ENCODE data around the gene SLC35B4.

Gene SLC35B4, protein sequence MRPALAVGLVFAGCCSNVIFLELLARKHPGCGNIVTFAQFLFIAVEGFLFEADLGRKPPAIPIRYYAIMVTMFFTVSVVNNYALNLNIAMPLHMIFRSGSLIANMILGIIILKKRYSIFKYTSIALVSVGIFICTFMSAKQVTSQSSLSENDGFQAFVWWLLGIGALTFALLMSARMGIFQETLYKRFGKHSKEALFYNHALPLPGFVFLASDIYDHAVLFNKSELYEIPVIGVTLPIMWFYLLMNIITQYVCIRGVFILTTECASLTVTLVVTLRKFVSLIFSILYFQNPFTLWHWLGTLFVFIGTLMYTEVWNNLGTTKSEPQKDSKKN

DNA sequence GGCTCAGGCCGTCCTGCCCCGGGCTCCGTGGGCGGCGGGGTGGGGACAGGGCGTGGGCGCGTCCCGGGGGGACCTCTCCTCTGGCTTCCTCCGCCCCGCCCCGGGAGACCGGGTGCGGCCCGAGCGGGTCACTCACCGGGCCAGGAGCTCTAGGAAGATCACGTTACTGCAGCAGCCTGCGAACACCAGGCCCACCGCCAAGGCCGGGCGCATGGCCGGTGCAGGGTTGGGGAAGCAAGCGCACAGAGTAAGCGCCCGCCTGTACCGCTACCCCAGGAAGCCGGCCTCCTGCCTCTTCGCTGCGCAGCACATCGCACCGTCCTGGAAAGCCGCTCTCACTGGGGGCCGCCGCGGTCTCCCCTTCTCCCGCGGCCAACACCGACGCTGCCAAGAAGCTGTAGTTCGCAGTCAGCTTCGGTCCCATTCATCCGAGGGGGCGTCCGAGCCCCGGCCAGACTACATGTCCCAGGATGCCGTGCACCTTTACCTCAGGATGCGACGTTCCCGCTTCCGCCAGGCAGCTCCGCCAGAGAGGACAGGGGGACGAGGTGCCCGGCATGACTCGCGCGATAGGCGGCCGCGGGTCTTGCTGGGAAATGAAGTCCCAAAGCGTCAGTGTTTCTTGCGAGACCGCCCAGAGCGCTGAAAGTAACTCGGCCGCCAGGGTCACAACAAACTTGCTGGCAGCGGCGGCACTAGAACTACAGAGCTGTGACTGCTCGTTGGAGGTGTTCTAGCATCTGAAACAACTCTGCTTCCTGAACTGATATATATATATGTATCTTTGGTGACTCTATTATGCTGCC lies at the start of gene SLC35B4:
Gene SLC35B4, minus strand, starts transcription at position 392 of the 806 bp plus-strand sequence. Its CDS starts 179 bp downstream, at position 213.
- peak; percentile 73 for DNase-seq (ENCODE audit: low read depth)

- DNase-seq (ENCODE audit: low read depth) = no peak
Observed at GRCh38 chr7:134366481-134366880, 49.8 kb upstream of the SLC35B4 start.

DNA sequence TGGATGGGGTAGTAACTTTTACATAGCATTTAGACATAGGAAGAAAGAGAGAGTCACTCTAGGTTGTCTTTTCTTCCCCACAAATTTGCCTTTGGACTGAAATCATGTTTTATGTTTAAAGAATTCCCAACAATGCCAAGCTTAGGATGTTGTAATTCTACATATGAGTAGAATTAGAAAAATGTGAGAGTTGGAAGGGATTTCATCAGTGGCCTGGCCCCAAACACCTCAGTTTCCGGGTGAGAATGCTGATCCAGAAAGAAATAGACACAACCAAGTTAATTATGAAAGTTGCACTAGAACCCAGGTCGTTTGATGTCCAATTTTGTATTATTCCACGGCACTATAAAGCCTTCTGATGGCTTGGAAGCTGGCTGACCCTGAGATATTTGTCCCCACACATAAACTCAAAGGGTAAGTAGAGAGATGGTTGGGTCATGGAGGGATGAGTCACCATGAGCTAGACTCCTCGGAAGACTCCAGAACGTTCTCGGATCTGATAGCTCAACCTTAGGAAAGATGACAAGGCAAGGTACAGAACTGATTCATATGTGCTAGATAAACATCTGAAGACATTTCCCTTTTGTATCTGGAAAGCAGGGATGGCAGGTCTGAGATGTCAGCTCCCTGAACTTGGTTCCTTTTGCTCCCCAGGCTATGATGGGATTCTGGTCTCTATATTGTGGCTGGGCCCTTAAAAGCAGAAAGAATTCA lies 48.8 kb upstream of the SLC35B4 start:
- DNase-seq (ENCODE audit: low read depth) = no peak

DNA sequence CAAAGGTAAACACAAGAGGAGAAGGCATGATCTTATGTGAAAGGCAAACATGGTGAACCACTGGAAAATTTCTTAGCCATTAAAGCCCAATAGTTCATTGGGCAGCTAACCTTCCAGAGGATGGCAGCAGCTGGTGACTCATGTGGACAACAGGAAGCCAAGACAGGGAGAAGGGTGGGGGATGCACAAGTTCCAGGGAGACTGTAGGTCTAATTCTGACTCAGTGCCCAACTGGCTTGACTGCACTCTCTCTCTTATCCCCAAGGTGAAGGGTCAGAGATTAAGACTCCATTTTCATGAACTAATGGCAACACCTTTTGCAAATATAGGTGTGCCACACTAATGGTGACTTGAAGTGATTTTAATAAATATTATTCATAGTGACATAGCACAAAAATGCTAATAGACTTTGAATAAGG lies 47.9 kb upstream of the SLC35B4 start:
- no peak for DNase-seq (ENCODE audit: low read depth)

DNA sequence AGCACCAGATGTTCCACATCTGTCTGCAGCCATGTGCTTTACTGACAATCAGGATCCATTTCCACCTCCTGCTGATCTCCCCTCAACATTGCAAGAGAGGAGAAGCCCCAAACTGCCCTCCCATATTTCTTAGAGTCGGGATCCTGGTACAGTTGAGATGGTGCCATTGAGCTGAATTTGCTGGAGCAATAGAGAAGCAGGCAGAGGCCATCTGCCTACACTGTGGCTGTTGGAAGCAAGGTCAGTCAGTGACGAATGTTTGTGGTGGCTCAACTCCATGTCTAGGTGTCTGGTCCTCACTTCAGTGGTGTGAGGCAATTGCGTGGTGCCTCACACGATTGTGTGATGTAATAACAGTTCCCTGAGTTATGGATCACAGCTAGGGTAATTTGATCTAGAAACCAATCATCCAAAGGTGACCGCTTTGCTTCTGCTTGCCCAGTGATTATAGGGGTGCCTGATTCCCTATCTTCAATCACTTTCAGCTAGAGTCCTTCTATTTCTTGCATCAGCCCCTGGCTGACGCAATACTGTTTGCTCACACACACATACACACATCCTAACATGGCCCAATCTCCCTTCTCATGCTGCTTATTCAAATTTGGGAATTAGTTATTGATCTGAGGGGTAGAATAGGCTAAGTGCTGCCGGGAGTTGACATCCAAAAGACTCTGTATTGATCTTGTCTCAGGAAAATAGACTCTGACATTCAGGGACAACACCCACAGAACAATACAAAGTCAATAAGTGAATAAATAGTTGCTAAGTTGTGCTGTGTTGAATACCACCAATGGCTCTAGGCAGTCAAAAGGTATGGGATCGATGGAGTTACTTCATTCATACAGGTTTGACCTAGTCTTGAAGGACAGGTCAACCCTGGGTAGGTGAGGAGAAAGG lies 46.1 kb upstream of the SLC35B4 start:
- no peak for DNase-seq (ENCODE audit: low read depth)

- no peak for DNase-seq (ENCODE audit: low read depth)
Observed at GRCh38 chr7:134359787-134360432, 43.2 kb upstream of the SLC35B4 start.

- DNase-seq (ENCODE audit: low read depth) = no peak
Observed at GRCh38 chr7:134357486-134357885, 40.8 kb upstream of the SLC35B4 start.

DNA sequence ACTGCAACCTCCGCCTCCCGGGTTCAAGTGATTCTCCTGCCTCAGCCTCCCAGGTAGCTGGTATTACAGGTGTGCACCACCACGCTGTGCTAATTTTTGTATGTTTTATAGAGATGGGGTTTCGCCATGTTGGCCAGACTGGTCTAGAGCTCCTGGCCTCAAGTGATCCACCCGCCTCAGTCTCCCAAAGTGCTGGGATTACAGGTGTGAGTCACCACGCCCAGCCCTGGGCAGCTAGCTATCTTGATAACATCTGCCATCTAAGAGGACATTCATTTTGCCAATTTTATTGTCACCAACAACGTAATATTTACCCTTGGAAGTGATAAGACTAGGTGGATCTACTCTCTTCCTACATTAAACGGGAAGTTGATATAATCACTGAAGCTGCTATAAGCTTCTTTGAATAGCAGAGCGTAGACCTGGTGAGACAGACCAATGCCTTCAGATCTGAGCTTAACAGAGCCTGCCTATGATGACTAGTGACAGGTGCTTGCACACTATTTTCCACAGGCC lies 39.7 kb upstream of the SLC35B4 start:
- no peak for DNase-seq (ENCODE audit: low read depth)

DNA sequence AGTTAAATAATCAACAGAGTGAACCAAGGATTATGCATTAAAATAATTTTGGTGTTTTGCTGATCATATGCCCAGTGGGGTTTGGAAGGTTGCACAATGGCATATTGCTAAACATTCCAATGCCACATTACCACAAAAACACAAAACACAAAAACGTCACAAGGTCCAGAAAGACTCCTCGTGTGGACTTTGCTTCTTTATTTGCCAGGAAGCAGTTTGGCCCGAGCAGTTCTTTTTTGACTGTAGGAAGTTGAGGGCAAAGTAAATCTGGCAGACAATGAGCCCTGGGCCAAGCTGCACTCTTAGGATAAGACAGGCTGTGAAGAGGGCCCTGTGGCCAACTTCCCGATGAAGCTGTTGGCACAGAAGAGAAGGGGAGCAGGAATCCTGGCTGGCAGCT lies 39.2 kb upstream of the SLC35B4 start:
- no peak for DNase-seq (ENCODE audit: low read depth)

DNA sequence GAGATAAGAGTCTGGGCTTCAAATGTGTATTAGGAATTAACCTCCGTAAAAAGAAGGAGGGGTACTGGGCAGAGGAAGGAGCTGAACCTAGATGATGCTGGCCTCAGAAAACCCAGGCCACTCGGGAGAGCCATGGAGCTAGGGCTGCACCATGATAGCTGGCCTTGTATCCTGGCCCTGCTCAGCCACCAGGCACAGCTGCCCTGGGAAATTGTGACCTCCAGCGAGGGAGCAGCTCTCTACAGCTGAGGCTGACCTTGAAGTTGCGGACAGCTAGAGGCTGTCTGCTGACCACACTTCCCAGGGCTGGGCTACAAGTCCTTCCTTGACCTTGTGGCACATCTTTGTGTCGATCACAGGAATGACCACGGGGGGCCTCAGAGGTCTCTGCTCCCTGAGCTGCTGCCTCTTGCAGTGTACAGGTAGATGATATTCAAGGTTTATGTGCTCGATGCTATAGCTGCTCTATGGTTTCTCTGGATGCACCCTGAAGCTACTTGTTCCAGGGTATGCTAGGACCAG lies 38.3 kb upstream of the SLC35B4 start:
- DNase-seq (ENCODE audit: low read depth) = no peak

DNA sequence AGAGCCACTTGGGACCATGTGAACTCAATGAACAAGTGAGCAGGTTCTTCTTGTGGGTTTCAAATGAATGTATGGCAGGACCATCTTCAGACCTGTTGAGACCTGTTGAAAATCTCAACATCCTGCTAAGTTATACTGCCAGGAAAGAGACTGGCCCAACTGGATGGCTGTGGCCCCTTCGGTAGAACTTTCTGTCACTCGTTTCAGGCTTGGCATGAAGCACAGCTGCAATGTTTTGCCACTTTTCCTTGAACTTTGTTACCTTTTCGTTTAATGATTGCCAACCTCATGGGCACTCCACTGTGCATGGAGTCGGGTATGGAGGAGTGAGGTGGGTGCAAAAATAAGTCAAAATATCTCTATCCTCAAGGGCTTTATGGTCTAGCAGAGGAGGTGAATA lies 36.7 kb upstream of the SLC35B4 start:
- no peak for DNase-seq (ENCODE audit: low read depth)

DNA sequence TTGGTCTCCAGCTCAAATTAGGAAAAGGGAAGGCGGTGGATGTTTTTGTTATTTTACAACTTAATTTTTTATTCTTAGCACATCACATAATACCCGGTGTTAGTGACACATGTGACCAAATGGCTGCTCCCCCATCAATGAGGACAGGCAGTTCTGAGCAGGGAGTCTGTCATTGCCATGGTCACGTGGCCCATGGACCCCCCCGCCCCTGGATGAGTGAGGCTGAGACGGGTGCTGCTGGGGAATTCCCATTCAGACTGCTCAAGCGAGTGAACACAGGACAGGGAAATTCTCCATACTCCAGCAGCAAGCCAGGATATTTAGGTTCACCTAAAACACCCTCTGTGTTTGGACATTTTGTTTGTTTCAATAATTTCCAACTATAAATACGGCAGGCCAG lies 34.7 kb upstream of the SLC35B4 start:
- DNase-seq (ENCODE audit: low read depth) = no peak

DNA sequence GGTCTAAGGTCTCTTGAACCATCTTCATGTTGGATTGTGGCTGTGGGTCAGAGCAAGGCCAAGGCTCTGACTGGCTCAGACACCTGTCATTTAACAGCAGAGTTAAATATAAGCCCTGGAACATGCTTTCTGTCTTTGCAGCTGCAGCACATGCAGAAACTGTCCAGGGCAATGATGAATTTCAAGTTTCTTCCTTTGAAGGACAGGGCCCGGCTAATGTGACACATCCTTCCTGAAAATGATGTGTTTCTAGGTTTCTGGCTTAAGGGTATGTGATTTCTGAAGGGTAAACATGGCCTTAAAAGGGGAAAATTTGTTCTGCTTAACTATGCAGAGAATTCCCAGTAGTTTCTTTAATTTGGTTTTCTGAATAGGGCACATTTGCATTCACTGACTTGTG lies 34.0 kb upstream of the SLC35B4 start:
- no peak for DNase-seq (ENCODE audit: low read depth)

DNA sequence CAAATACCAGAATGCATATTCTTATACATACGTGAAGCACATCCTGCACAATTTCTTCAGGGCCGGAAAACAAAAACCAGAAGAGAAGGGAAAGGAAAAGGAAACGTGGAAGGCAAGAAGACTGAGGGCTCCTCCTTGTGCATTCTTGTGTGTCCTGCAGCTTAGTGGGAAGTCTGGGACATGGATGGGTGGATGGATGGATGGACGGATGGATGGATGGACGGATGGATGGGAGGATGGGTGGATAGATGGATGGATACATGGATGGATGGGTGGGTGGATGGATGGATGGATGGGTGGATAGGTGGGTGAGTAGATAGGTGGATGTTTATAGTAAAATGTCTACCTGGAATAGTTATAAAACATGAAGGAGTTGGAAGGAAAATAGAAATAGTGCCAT lies 30.8 kb upstream of the SLC35B4 start:
- no peak for DNase-seq (ENCODE audit: low read depth)

DNA sequence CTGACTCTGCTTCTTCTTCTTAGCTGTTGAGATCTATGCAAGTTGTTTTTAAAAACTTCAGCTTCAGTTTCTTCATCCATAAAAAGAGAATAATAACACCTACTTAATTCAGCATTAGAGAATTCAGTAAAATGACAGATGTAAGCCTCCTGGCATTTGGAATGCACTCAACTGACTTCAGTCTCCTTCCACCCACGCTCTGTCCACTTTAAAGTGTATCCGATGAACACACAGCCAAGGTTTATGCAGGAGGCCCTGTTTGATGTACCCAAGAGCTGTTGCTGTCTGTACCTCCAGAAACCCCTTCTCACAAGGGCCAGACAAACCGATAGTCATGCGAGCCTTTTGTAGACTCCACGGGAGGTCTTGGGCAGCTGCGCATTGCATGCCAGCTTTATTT lies 27.1 kb upstream of the SLC35B4 start:
- DNase-seq (ENCODE audit: low read depth) = no peak

GRCh38 chr7:134343136-134343535 lies 26.4 kb upstream of the SLC35B4 start:
- no peak for DNase-seq (ENCODE audit: low read depth)

DNA sequence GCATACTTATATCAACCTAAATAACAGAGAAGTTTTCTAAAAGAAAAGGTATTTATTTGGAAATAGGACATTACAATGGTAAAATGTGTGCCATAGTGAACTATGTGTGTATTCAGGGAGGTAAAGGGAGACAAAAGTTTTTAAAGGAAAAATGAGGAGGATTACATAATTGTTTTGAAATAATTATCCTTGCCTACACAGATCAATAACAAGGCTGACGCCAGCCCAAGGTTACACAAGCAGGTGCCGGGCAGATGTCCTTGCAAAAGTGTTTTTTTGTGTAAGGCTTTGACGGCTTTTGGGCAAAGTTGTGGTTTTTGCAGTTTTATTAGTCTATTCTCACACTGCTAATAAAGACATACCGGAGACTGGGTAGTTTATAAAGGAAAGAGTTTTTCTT lies 22.7 kb upstream of the SLC35B4 start:
- DNase-seq (ENCODE audit: low read depth) = no peak

- no peak for DNase-seq (ENCODE audit: low read depth)
Observed at GRCh38 chr7:134337980-134338379, 21.2 kb upstream of the SLC35B4 start.

DNA sequence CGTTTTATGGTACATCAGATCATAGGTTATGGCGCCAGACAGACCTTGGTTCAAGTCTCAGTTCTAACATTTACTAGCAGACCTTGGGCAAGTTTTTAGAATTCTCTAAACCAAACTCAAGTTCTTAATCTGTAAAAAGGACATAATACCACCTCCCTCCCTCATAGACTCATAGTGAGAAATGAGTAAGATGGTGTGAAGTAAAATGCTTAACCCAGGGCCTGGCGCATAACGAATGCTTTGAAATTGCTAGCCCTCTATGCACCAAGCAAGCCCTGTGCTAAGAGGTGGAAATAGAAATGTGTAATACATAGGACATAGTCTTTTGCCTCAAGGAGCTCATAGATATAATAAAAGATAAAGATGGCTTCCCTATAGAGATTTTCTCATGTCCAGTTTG lies 17.7 kb upstream of the SLC35B4 start:
- DNase-seq (ENCODE audit: low read depth) = no peak

GRCh38 chr7:134333943-134334342 lies 17.2 kb upstream of the SLC35B4 start:
- DNase-seq (ENCODE audit: low read depth) = no peak

DNA sequence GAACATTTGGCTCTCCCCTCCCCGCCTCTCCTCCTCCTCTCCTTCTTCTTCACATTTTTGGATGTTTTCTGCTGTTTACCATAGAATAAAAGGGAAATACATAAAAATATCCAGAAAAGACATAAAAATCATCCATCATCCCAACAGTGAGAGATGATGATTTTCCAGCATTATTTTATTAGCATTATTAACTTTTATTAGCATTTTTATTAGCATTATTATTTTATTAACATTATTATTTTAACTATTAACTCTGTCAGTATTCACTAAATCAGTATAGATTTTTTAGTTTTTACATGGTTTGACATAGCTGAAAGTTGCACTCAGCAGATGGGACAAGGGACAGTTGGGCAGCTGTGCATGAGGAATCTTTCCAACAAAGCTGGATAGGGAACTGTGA lies 16.2 kb upstream of the SLC35B4 start:
- no peak for DNase-seq (ENCODE audit: low read depth)

All from CMK (cell line).